HEK293 (cell line): ENCODE measurements around the gene C1orf56.

Experiments used
- HOXA7 ChIP-seq: sonication (generic); formaldehyde crosslinking; IDR thresholded peaks from 2 replicates; pipeline ENCODE4 v1.8.1; 2022; ENCODE audit warnings: missing genetic modification reagents, borderline replicate concordance
- ZNF146 ChIP-seq: fragments of 450-650 bp; formaldehyde crosslinking; IDR thresholded peaks from 2 replicates; pipeline ENCODE4 v1.5.1; 2016; ENCODE audit warnings: missing biosample characterization, missing genetic modification characterization
- ZNF391 ChIP-seq: fragments of 450-650 bp; formaldehyde crosslinking; IDR thresholded peaks from 2 replicates; pipeline ENCODE4 v1.5.1; 2016; ENCODE audit warnings: low read depth, missing biosample characterization, missing genetic modification characterization, borderline replicate concordance
- ZNF530 ChIP-seq: fragments of 450-650 bp; formaldehyde crosslinking; IDR thresholded peaks from 2 replicates; pipeline ENCODE4 v1.5.1; 2016; ENCODE audit warnings: low read depth, missing biosample characterization, missing genetic modification characterization
- TF ChIP-seq, protein P1 (sequence below): fragments of 450-650 bp; formaldehyde crosslinking; IDR thresholded peaks from 2 replicates; pipeline ENCODE4 v1.5.1; 2016; ENCODE audit warnings: missing biosample characterization, missing genetic modification characterization

DNA sequence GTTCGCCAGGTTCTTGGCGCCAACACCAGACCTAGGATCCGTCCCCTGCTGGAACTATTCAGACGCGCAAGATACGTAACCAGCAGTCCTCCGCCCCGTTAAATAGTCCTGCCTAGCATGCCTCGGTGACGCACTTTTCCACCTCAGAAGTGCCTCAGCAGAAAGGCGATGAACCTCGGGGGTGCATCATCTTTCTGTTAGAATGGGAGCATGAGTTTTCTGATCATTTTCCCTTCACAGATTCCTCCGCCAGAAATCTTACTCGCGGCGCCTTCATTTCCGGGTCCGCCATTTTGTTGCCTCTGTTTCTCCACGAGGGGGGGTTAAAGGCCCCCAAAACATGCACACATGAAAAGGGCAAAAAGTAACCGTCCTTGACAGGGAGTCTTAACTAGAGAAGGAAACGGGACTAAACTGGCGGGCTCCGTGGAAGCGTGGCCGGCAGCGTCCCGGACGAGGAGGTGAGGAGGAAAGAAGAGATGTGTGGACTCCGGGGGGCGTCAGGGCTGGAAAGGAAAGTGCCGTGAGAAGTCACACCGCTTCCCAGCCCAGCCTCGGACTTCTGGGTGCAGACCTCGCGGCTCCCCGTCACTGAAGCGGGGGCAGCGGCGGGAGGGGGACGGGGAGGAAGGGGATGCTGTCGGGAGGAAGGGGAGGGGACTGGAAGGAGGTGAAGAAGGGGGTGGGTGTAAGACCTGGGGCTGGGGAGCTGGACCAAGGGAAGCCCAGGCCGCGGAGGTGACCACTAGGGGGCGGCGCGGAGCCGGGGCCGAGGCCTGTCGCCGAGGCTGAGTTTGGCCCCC, 23.1 kb downstream of the C1orf56 start, which contains the start of gene GABPB2:
- TF ChIP-seq, protein P1, sequence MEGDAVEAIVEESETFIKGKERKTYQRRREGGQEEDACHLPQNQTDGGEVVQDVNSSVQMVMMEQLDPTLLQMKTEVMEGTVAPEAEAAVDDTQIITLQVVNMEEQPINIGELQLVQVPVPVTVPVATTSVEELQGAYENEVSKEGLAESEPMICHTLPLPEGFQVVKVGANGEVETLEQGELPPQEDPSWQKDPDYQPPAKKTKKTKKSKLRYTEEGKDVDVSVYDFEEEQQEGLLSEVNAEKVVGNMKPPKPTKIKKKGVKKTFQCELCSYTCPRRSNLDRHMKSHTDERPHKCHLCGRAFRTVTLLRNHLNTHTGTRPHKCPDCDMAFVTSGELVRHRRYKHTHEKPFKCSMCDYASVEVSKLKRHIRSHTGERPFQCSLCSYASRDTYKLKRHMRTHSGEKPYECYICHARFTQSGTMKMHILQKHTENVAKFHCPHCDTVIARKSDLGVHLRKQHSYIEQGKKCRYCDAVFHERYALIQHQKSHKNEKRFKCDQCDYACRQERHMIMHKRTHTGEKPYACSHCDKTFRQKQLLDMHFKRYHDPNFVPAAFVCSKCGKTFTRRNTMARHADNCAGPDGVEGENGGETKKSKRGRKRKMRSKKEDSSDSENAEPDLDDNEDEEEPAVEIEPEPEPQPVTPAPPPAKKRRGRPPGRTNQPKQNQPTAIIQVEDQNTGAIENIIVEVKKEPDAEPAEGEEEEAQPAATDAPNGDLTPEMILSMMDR (tag by site-specific recombination): peak; percentile 85
- peak; percentile 99 for TF ChIP-seq ZNF391
- peak; percentile 97 for TF ChIP-seq ZNF146
- no peak for TF ChIP-seq ZNF530 (tag by site-specific recombination)
- no peak for TF ChIP-seq HOXA7 (CRISPR knock-in tag)
